Panc1 (cell line): Measurements from ENCODE around the gene KRT9. TPM values are rescaled to one million over a fixed set of nuclear protein-coding genes. Genes with fewer than 3 reads are reported as not detected.

ENCODE experiments used
- ATAC-seq: fragments of 200-7000 bp; cut with Tn5 transposase; 2 replicates; pipeline ENCODE4 v1.9.1; 2020; ENCODE audit warnings: mild to moderate bottlenecking, moderate library complexity
- BruUV-seq: library from RNA; stranded (reverse); fragments of 400-500 nt; replicated peaks from 2 replicates; lab custom pipeline; 2021; lab: Mats Ljungman, UMichigan
- CTCF ChIA-PET: fragments of 300-600 bp; sonication (Branson Sonifier 250); formaldehyde crosslinking; loops from one replicate; lab custom pipeline; 2022; ENCODE audit warnings: antibody characterized with exemption; lab: Charles Lee
- POLR2A ChIA-PET: fragments of 300-600 bp; sonication (Branson Sonifier 250); formaldehyde crosslinking; loops from one replicate; lab custom pipeline; 2022; ENCODE audit warnings: antibody characterized with exemption; lab: Charles Lee
- DNase-seq: peaks from one replicate; pipeline ENCODE4 v3.0.0-alpha.2; 2010; ENCODE audit warnings: low read depth, low spot score
- H3K27ac ChIP-seq: 2 replicates; pipeline ENCODE4 v1.5.1; 2011; ENCODE audit warnings: mild to moderate bottlenecking, low read length, inconsistent platforms
- H3K27me3 ChIP-seq: fragments of 200-500 bp; sonication (Bioruptor generic); 2 replicates; pipeline ENCODE4 v1.6.0; 2014; ENCODE audit warnings: low read length, inconsistent platforms; ENCODE audit not compliant: control insufficient read depth, insufficient read depth
- H3K36me3 ChIP-seq: fragments of 200-500 bp; sonication (Bioruptor generic); 2 replicates; pipeline ENCODE4 v1.5.1; 2014; ENCODE audit warnings: inconsistent platforms, mild to moderate bottlenecking, low read length, moderate library complexity; ENCODE audit not compliant: control insufficient read depth, insufficient read depth
- H3K4me1 ChIP-seq: 2 replicates; pipeline ENCODE4 v1.5.1; 2011; ENCODE audit warnings: inconsistent platforms, mild to moderate bottlenecking, low read length, moderate library complexity; ENCODE audit not compliant: control insufficient read depth, insufficient read depth
- H3K4me3 ChIP-seq, 2 experiments: 2 replicates each; pipeline ENCODE4 v1.5.1; 2011 to 2012; ENCODE audit warnings: low read depth in 2 of 2, low read length in 2 of 2, mild to moderate bottlenecking in 2 of 2, inconsistent platforms in 1 of 2, moderate library complexity in 1 of 2
- H3K9me3 ChIP-seq: fragments of 200-500 bp; sonication (Bioruptor generic); 2 replicates; pipeline ENCODE4 v1.5.1; 2014; ENCODE audit warnings: low read depth, mild to moderate bottlenecking, inconsistent platforms, low read length, moderate library complexity; ENCODE audit not compliant: control insufficient read depth, insufficient read depth
- CTCF ChIP-seq: fragments of 450-650 bp; IDR thresholded peaks from 2 replicates; pipeline ENCODE4 v1.5.1; 2017; ENCODE audit warnings: mild to moderate bottlenecking
- POLR2AphosphoS5 ChIP-seq: IDR thresholded peaks from 2 replicates; pipeline ENCODE4 v1.6.1; 2012; ENCODE audit warnings: mild to moderate bottlenecking, low read depth, low read length, moderate library complexity
- REST ChIP-seq, 2 experiments: IDR thresholded peaks; 2 replicates each; pipeline ENCODE4 v1.6.1; 2011 to 2012; ENCODE audit warnings: low read depth in 2 of 2, control low read depth in 1 of 2, low read length in 1 of 2, mild to moderate bottlenecking in 1 of 2, moderate library complexity in 1 of 2; ENCODE audit not compliant: insufficient read depth in 1 of 2
- SIN3A ChIP-seq: IDR thresholded peaks from 2 replicates; pipeline ENCODE4 v1.6.1; 2012; ENCODE audit warnings: low read depth, mild to moderate bottlenecking, low read length, moderate library complexity, borderline replicate concordance; ENCODE audit not compliant: insufficient read depth
- TCF7L2 ChIP-seq: IDR thresholded peaks from 2 replicates; pipeline ENCODE4 v1.6.1; 2011; ENCODE audit warnings: mild to moderate bottlenecking, low read depth, low read length, inconsistent platforms
- in situ Hi-C: cut with HindIII; loops from 2 replicates; pipeline ENCODE4 v1.10.0; 2016; ENCODE audit warnings: low sequenced_read_pairs, low pct_unique_long_range_greater_than_20kb
- intact Hi-C: fragments of 100-400 bp; cut with micrococcal nuclease; formaldehyde crosslinking; loops from one replicate; pipeline ENCODE4 v1.10.0; 2022; ENCODE audit not compliant: unreplicated experiment
- total RNA-seq: library from RNA; stranded (reverse); gene quantifications from one replicate; pipeline ENCODE4 v1.2.1, GENCODE V29; 2021; ENCODE audit not compliant: unreplicated experiment

KRT9 gene
- total RNA-seq, 1 experiment from 2014 or later, result not detected

GRCh38 chr17:41575336-41575735, 3.5 kb upstream of the KRT9 start:
- POLR2A ChIA-PET, result interaction anchor here (0.6 kb wide), 1 partner anchor 73 kb away, joined by 13 read pairs; no protein-coding TSS in a partner anchor
- Histone ChIP-seq H3K4me3 (no peak overlapping the region), H3K27me3 (0 out of 2 replicates have a peak, but pooled peaks cover 2% of the 10 kb centered on the region), H3K9me3 (no peaks in the 10 kb centered on the region), H3K4me1 (peaks cover 9% of the 10 kb centered on the region; the same call in 1 of the 2 replicates), H3K27ac (no peak overlapping the region), H3K36me3 (no peaks in the 10 kb centered on the region)
- intact Hi-C loops, result no loop called here
- in situ Hi-C loops, result no loop called here
- ATAC-seq (no peak), DNase-seq (no peak)
- BruUV-seq, result no TSS peak
- TF ChIP-seq POLR2AphosphoS5, result no peak
- TF ChIP-seq REST (IDR thresholded peaks at IDR 0.05; ENCODE audit: insufficient read depth in 1 of 2, low read depth in 2 of 2, low read length in 1 of 2), result no peak
- no peak for TF ChIP-seq CTCF
- no peak for TF ChIP-seq TCF7L2
- TF ChIP-seq SIN3A, result no peak
- CTCF ChIA-PET, result interaction anchor here (0.5 kb wide), 1 partner anchor 89 kb away, joined by 4 read pairs; no protein-coding TSS in a partner anchor

GRCh38 chr17:41567317-41567716, 4.5 kb downstream of the KRT9 start:
- in situ Hi-C loops (no loop called here), intact Hi-C loops (no loop called here)
- no peaks in the 10 kb centered on the region for H3K9me3 ChIP-seq
- POLR2A ChIA-PET, result no interaction called here
- H3K4me3 ChIP-seq, result no peak overlapping the region
- BruUV-seq, result no TSS peak
- H3K27ac ChIP-seq, result no peak overlapping the region
- H3K27me3 ChIP-seq, result peaks cover 3% of the 10 kb centered on the region; the same call in 1 of the 2 replicates
- H3K4me1 ChIP-seq, result no peaks in the 10 kb centered on the region
- DNase-seq (no peak), ATAC-seq (no peak)
- H3K36me3 ChIP-seq, result no peaks in the 10 kb centered on the region
- CTCF ChIA-PET, result no interaction called here
- TF ChIP-seq SIN3A (no peak), POLR2AphosphoS5 (no peak), REST (IDR thresholded peaks at IDR 0.05; ENCODE audit: insufficient read depth in 1 of 2, low read depth in 2 of 2, low read length in 1 of 2) (no peak), TCF7L2 (no peak), CTCF (no peak)
